Osteoblast (primary cell): ENCODE results near the gene ACAA2. TPM values are rescaled to one million over a fixed set of nuclear protein-coding genes. Genes with fewer than 3 reads are reported as not detected.

ENCODE experiments used
- DNase-seq: peaks from one replicate; pipeline ENCODE4 v3.0.0; 2011; ENCODE audit warnings: low spot score, mixed read lengths; ENCODE audit not compliant: insufficient read length; ENCODE audit errors: missing footprints
- H2AFZ ChIP-seq: 2 replicates; pipeline ENCODE4 v1.6.0; 2011; ENCODE audit warnings: mild to moderate bottlenecking, low read length
- H3K27ac ChIP-seq: 2 replicates; pipeline ENCODE4 v1.5.1; 2011; ENCODE audit warnings: mild to moderate bottlenecking, low read depth, low read length, moderate library complexity
- H3K27me3 ChIP-seq: 2 replicates; pipeline ENCODE4 v1.6.0; 2012; ENCODE audit warnings: mild to moderate bottlenecking, control low read depth, inconsistent platforms, low read length, moderate library complexity; ENCODE audit not compliant: insufficient read depth
- H3K36me3 ChIP-seq: 2 replicates; pipeline ENCODE4 v1.5.1; 2011; ENCODE audit warnings: mild to moderate bottlenecking, low read length, control low read depth, moderate library complexity; ENCODE audit not compliant: insufficient read depth
- H3K4me1 ChIP-seq: 2 replicates; pipeline ENCODE4 v1.5.1; 2011; ENCODE audit warnings: mild to moderate bottlenecking, low read length, control low read depth, moderate library complexity; ENCODE audit not compliant: insufficient read depth
- H3K4me2 ChIP-seq: 2 replicates; pipeline ENCODE4 v1.6.0; 2011; ENCODE audit warnings: mild to moderate bottlenecking, low read length; ENCODE audit not compliant: insufficient read depth
- H3K4me3 ChIP-seq: fragments of 200-600 bp; sonication (generic); 3 replicates; pipeline ENCODE4 v1.5.1; 2012; ENCODE audit warnings: mild to moderate bottlenecking, low read length, inconsistent platforms; ENCODE audit not compliant: insufficient read depth
- H3K79me2 ChIP-seq: 2 replicates; pipeline ENCODE4 v1.6.0; 2012; ENCODE audit warnings: mild to moderate bottlenecking, low read length, control low read depth, inconsistent platforms; ENCODE audit not compliant: insufficient read depth
- H3K9me3 ChIP-seq: 2 replicates; pipeline ENCODE4 v1.5.1; 2011; ENCODE audit warnings: low read depth, low read length, control low read depth
- H4K20me1 ChIP-seq: 2 replicates; pipeline ENCODE4 v1.6.0; 2012; ENCODE audit warnings: mild to moderate bottlenecking, low read length, control low read depth; ENCODE audit not compliant: insufficient read depth
- total RNA-seq: library from RNA; depleted of rRNA; stranded (reverse); fragments of >200 nt; gene quantifications from 2 replicates; pipeline ENCODE4 v1.2.3, GENCODE V29; 2012
- TF ChIP-seq, protein P1 (sequence below): IDR thresholded peaks from 2 replicates; pipeline ENCODE4 v1.5.1; 2011; ENCODE audit warnings: mild to moderate bottlenecking, low read depth, low read length, moderate library complexity; ENCODE audit errors: extremely low read depth

Gene ACAA2
- total RNA-seq, 1 donor = 52.8 TPM

- H3K9me3 ChIP-seq = no peaks in the 10 kb centered on the region
- H3K4me2 ChIP-seq = no peak overlapping the region
- H3K79me2 ChIP-seq = no peaks in the 10 kb centered on the region
- H3K4me3 ChIP-seq = no peak overlapping the region
- TF ChIP-seq, protein P1, sequence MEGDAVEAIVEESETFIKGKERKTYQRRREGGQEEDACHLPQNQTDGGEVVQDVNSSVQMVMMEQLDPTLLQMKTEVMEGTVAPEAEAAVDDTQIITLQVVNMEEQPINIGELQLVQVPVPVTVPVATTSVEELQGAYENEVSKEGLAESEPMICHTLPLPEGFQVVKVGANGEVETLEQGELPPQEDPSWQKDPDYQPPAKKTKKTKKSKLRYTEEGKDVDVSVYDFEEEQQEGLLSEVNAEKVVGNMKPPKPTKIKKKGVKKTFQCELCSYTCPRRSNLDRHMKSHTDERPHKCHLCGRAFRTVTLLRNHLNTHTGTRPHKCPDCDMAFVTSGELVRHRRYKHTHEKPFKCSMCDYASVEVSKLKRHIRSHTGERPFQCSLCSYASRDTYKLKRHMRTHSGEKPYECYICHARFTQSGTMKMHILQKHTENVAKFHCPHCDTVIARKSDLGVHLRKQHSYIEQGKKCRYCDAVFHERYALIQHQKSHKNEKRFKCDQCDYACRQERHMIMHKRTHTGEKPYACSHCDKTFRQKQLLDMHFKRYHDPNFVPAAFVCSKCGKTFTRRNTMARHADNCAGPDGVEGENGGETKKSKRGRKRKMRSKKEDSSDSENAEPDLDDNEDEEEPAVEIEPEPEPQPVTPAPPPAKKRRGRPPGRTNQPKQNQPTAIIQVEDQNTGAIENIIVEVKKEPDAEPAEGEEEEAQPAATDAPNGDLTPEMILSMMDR = no peak
- no peaks in the 10 kb centered on the region for H4K20me1 ChIP-seq
- H3K4me1 ChIP-seq = no peaks in the 10 kb centered on the region
- DNase-seq = no peak
- no peak overlapping the region for H2AFZ ChIP-seq
- no peak overlapping the region for H3K27ac ChIP-seq
- no peaks in the 10 kb centered on the region for H3K27me3 ChIP-seq
- H3K36me3 ChIP-seq = no peaks in the 10 kb centered on the region
These were observed 45.7 kb upstream of the ACAA2 start for GRCh38 chr18:49859021-49859359.

DNA sequence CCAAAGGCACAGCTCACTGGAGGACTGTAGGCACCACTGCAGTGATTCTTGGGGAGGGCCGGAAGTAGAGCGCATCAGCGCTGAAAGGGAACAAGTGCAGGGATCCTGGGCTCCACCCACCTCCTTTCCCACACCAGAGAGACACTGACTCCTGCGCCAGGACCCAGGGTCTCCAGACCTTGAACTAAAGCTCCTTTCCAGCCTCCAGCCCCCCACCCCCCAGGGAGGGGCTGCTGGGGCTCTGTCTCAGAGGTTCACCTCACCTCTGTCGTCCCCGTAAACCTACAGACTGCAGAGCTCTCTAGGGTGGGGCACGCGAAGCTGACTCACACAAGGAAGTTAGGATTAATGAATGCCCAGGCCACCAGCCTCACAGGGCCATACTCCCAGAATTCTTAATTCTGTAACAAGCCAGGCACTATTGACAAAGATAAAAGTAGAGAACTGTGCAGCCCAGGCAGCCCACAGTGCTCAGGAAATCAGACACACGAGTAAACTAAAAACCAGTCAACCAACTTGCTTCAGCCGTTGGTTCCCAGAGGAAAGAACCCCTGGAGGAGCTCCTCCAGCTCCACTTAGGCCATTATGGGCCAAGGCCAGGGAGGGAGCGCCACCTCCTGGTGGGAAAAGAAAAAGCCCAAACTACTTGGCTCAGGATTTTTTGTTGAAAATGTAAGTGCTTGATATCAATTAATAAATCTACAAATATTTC lies 45.1 kb upstream of the ACAA2 start:
- no peaks in the 10 kb centered on the region for H3K36me3 ChIP-seq
- no peaks in the 10 kb centered on the region for H3K9me3 ChIP-seq
- no peaks in the 10 kb centered on the region for H3K27me3 ChIP-seq
- no peaks in the 10 kb centered on the region for H3K4me1 ChIP-seq
- TF ChIP-seq, protein P1 = peak; percentile 98
- DNase-seq = peak; percentile 97
- H3K4me2 ChIP-seq = no peak overlapping the region
- no peaks in the 10 kb centered on the region for H4K20me1 ChIP-seq
- H3K27ac ChIP-seq = no peak overlapping the region
- no peaks in the 10 kb centered on the region for H3K79me2 ChIP-seq
- no peak overlapping the region for H3K4me3 ChIP-seq
- H2AFZ ChIP-seq = peak overlapping the region; percentile 72

GRCh38 chr18:49857708-49858107 lies 44.4 kb upstream of the ACAA2 start:
- H2AFZ ChIP-seq = no peak overlapping the region
- TF ChIP-seq, protein P1 = no peak

GRCh38 chr18:49856496-49856895 lies 43.2 kb upstream of the ACAA2 start:
- no peak overlapping the region for H3K4me2 ChIP-seq
- H3K4me1 ChIP-seq = no peaks in the 10 kb centered on the region
- no peak overlapping the region for H2AFZ ChIP-seq
- H3K27me3 ChIP-seq = no peaks in the 10 kb centered on the region
- H3K79me2 ChIP-seq = no peaks in the 10 kb centered on the region
- no peaks in the 10 kb centered on the region for H4K20me1 ChIP-seq
- TF ChIP-seq, protein P1 = no peak
- no peaks in the 10 kb centered on the region for H3K36me3 ChIP-seq
- no peak overlapping the region for H3K4me3 ChIP-seq
- peak; percentile 66 for DNase-seq
- H3K27ac ChIP-seq = no peak overlapping the region
- H3K9me3 ChIP-seq = no peaks in the 10 kb centered on the region

More at GRCh38 chr18:49857708-49858107, 44.4 kb upstream of the ACAA2 start:
- H3K27me3 ChIP-seq = no peaks in the 10 kb centered on the region
- no peaks in the 10 kb centered on the region for H3K9me3 ChIP-seq
- no peak overlapping the region for H3K4me2 ChIP-seq
- no peak overlapping the region for H3K27ac ChIP-seq
- H3K4me3 ChIP-seq = no peak overlapping the region
- H3K4me1 ChIP-seq = no peaks in the 10 kb centered on the region
- DNase-seq = no peak
- no peaks in the 10 kb centered on the region for H3K79me2 ChIP-seq
- H4K20me1 ChIP-seq = no peaks in the 10 kb centered on the region
- H3K36me3 ChIP-seq = no peaks in the 10 kb centered on the region
